Fibroblast of skin of scalp (primary cell): ENCODE measurements around the gene KRT7.
A peak's percentile ranks its signal among the peaks of the same experiment; 100 is the strongest.

ENCODE experiments used
- DNase-seq: peaks from one replicate; pipeline ENCODE4 v3.0.0-alpha.2; 2013

The KRT7 gene

DNA sequence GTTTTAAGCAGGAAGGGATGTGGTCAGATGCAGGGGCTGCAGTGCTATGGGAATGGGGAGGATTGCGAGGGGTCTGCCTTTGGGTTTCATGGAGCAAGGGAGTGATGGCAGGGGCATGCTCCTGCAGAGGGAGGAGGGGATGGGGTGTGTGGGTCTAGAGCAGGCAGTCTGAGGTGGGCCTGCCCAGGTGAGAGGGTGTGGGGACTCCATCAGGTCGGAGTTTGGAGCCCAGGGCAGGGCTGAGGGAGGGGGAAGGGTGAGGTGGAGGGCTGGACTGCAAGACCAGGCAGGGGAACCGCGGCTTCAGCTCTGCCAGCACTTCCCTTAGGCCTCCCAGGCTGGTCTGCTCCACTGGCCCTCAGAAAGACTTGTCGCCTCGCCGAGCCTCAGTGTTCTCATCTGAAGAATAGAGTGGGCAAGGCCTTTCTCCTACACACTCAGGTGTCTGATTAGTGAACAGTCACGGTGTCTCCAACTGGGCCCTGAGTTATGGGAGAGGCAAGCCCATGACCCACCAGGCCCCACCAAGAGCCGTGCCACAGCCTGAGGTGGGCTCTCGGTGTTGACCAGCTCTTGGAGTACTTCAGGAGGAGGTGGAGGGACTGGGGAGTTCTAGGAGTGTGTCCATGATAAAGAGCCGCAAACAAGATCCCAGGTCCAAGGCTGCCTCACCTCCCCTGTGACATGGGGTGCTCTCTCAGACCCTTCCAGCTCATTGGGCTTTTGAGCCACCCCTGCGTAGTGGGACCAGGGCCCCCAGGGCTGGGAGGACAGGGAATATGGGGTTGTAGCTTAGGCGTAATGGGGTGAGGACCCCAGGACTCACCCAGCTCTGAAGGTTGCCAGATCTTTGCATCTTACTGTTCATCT, 21.1 kb upstream of the KRT7 start:
- no peak for DNase-seq

DNA sequence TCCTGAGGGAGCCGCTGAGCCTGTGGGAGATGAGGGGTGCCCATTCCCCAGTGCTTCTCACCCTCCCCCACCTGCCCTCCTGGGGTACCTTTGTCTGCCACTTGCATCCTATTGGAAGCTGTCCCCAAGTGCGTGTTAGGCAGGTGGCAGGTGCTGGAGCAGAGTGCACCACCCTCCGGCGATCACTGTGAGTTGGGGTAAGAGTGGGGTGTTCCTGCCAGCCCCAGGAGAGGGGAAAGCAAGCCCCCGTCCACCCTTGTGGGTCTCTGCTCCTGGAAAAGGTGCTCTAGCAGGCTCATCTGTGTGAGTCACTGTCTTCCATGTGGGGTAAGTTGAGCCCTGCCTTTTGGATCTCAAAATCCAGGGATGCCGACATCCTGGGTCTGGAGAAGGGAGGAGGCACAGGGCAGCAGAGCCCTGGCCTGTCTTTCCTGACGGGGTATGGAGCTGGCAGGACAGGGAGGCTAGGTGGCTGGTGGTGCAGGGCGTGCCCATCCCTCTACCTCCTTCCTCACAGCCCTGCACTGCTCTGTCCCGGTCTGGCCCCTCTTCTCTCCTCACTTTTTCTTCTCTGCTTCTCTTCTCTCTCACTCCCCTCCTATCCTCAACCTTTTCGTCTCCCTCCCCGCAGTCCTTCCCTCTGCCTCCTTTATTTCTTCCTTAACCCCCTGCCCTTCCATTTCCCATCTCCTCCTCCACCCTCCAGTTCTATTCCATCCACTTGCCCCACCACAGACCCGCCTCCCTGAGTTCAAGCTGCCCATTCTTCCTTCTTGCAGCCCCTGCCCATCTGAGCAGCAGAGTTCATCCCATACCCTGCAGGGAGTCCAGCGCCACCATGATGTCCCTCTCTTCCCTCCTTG, 20.1 kb upstream of the KRT7 start:
- no peak for DNase-seq

DNA sequence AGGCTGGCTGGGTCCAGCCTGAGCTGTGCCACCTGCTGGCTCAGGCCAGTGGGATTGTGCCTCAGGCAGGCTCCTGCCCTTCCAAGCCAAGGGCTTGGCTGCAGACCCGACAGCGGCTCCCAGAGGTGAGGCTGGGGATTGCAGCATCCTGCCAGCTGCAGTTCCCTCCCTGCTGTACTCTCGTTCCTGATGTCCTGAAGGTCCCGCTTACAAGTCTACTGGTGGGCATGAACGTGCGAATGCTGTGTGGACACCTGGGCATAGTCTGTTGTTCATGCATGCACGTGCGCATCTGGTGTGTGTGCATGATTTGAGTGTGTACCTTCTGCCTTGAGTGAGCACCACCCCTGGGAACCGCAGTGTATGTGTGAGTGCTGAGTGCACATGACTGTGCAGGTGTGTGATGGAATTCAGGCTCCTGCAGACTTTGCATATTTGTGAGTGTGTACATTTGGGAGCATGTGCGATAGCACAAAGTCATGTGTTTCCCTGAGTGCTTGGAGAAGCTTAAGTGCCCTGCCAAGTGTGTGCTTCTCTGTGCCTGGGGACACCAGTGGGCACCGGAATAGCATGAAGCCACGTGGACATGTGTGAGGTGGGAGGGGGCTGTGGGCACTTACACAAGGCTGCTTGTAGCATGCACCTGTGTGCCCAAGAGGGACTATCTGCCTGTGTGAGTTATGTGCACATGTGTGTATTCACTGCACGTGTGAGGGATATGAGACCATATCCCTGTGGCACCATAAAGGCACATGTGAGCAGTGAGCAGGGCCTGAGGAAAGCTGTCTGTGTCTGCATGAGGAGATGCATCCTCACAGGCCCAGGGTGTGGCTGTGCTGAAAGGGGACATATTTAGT, 19.3 kb upstream of the KRT7 start:
- peak; percentile 80 for DNase-seq

DNA sequence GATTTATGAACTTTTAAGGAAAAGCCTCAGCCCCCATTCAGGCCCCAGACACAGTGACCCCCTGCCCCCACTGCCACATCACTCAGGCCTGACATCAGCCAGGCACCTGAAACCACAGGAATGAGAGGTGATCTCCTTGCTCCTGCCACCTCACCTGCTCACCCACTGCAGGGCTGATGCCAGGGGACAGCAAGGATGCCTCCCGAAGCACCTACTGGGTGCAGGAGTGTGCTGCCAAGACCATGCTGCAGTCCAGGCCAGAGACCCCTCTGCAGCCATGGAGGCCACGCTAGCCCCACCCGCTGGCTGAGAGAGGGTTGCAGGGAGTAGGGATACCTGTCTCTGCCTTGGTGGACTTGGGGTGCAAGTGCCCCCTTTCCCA, 18.6 kb upstream of the KRT7 start:
- no peak for DNase-seq

GRCh38 chr12:52215587-52216031, 17.4 kb upstream of the KRT7 start:
- no peak for DNase-seq

DNA sequence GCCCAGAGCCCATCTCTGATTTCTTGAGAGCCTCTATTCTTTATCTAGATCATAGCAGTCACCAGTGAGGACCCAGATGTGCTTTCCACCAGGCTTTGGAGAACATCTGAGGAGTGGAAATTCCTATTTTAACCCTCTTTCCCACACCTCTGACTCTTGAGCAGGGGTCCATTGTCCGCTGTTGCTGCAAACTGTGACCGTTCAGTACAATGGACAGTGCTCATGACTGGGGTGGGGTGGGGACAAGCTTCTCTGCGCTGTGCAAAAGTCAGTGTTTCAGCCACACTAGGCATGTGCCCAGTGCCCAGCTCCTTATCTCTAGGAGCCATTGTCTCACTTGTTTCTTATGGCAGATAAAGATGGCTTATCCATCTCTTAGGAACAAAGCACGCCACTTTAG, 16.9 kb upstream of the KRT7 start:
- DNase-seq, result no peak

GRCh38 chr12:52216807-52217206, 16.2 kb upstream of the KRT7 start:
- no peak for DNase-seq

GRCh38 chr12:52217223-52217622, 15.8 kb upstream of the KRT7 start:
- no peak for DNase-seq

DNA sequence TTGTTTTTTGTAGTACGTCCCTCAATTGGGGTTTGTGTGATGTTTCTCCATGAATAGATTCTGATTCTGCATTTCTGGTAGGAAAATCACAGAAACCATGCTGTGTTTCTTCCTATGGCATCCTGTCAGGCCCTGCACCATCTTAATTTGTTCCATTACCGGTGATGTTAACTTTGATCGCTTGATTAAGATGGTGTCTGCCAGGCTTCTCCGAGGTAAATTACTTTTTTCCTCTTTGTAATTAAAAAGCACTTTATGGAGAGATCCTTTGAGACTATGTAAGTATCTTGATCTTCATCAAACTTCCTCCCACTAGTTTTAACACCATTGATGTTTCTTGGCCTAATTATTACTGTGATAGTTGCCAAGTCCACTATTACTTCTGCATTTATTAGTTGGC, 15.0 kb upstream of the KRT7 start:
- DNase-seq, result no peak

GRCh38 chr12:52220477-52220876, 12.6 kb upstream of the KRT7 start:
- DNase-seq, result no peak

DNA sequence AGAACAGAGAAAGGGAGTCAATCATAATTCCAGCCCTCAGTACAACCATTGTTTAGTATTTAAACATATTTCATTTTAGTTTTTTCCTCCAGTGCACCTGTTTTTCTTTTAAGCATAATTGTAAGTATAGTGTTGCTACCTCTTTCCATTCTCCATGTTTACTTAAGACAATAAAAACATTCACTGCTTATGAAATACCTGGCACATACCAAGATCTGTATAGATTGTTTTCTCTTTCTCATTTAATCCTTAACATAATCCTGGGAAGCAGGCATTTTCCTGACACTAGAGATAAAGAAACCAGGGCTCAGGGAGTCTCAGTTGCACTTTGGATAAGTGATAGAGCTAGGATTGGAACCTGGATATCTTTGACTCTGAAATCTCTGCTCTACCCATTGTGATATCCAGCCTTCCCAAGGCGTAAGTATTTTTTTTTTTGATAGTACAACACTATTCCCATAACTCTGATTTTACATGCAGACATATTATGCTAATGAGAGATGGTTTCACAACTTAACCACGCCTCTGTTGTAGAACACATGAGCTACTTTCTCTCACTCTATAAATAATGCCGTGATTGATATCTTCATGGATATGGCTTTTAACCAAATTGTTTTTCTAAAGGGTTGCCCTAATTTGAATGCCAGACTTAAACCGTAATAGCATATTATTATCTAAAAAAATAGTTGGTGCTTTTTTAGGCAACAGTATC, 11.8 kb upstream of the KRT7 start:
- DNase-seq, result no peak

DNA sequence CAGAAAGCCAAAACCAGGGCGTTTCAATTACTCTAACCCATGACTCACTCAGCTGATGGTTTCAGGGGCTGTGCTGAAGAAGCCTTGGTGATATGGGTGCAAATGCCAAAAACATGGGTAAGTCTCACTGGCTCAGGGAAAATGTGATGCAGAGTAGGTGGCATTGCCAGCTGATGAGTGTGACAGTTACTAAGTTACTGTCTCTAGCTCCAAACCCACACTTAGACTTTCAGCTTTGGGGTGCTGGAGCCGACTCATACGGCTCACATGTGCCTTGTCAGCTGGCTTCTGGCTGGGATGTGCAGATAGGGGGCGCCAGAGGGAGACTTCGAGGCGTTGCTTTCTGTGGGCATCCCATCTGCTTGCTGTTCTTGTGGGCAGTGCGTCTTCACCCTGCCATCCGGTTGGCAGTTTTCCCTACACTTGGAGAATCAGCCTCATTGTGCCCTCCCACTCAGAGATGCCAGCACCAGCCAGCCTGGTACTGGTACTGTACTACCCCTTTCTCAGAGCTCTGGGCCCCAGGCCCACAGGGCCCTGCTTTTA, 11.1 kb upstream of the KRT7 start:
- peak; percentile 43 for DNase-seq

DNA sequence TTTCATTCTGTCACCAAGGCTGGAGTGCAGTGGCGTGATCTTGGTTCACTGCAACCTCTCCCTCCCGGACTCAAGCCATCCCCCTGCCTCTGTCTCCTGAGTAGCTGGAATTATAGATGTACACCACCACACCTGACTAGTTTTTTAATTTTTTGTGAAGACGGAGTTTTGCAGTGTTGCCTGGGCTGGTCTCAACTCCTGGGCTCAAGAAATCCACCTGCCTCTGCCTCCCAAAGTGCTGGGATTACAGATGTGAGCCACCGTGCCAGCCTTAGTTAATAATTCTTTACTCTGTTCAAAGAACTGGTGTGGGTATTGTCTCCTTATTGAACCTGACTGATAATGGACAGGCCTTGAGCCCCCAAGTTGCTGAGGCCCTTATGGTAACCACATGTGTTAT, 10.4 kb upstream of the KRT7 start:
- DNase-seq, result no peak

- DNase-seq, result no peak
Measured at GRCh38 chr12:52223406-52224039, 9.5 kb upstream of the KRT7 start.

DNA sequence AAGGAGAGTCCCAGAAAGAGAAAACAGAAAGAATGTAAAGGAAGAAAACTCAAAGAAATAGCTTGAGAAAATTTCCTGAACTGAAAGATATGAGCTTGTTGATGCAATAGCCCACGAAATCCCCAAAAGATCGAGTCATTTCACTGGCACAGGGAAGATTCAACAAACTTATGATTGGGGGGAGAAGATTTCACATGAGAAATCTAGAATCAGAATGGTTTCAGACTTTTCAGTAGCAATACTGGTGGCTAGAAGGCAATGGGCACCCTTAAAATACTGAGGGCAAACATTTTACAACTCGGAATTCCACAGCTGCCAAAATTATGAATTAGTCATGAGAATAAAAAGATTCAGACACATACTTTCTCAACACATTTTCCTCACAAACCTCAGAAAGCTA, 8.9 kb upstream of the KRT7 start:
- peak; percentile 79 for DNase-seq

DNA sequence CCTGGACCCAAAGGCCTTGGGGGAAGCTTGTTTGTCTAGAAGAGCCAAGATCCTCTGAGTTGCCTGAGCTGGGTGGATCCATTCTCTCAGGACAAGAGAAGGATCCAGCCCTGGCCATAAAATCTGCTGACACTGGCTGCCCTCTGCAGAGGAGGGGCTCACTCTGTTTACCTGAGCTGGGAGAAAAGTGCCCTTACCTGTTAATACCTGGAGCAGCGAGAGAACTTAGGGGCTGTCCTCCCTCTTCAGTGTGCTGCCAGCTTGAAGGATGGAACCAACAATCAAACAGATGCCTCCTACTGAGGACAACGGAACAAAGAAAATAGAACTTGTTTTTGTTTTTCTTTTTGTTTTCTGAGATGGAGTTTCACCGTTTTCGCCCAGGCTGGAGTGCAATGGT, 7.3 kb upstream of the KRT7 start:
- no peak for DNase-seq

DNA sequence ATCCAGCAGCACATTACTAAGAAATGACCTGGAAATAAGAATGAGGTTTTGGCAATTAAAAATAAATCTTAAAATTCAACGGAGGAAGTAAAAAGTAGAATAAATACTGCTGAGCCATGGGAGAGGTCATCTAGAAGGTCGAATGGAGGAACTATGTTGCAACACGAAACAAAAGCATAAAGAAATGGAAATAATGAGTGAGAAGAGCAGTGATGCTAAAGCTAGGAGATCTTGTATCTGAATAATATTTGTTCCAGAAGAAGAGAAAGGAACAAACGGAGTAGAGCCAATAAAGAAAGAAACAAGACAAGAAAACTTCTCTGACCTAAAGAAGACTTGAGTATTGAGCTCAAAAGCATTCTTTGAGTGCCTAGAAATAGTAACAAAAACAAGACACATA, 6.6 kb upstream of the KRT7 start:
- no peak for DNase-seq

GRCh38 chr12:52227606-52228166, 5.4 kb upstream of the KRT7 start:
- no peak for DNase-seq

- peak; percentile 75 for DNase-seq
Measured at GRCh38 chr12:52228366-52228765, 4.7 kb upstream of the KRT7 start.

DNA sequence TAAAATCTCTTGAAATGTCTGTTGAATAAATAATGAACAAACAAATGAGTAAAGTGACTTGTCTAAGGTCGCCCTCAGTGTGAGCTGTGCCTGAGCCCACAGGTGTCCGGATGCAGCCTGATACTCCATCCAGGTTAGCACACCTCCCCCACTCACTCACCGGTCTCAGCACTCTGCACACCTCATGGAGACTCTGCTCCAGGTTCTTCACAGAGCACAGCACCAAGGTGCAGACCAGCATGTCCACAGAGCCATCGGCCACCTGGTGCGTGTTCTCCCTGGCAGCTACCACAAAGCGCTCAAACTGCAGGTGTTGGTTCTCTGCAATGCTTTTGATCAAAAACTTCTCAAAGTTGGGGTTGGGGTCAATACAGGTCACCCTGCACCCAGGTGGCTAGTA, 4.1 kb upstream of the KRT7 start:
- DNase-seq, result no peak

DNA sequence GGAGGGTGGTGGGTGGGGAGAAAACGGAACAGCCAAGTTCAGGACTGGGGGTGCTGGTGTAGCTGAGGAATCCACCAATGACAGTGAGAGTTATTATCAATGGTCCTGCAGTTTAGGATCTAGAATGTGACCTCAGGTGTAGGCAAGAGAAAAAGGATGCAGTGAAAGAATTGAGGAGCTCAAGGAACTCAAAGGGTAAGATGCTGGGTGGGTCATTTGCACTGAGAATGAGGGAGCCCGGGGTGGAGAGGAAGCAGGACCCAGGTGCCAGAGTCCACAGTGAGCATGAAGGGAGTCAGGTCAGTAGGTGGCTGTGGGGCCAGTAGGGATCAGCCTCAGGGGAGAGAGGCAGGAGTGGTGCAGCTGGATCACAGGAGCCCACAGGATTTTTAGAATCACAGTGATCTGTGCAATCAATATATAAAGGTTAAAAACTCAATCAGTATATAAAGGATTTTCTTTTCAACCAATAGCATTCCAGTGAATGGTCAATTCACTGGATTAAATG, 3.2 kb upstream of the KRT7 start:
- no peak for DNase-seq
